ENCODE results near the gene ZMIZ1.

The ZMIZ1 gene

GRCh38 chr10:79106256-79107050, 37.7 kb downstream of the ZMIZ1 start:
- DNase-seq (ENCODE audit: extremely low read depth, insufficient read length) = no peak
- H3K27me3 ChIP-seq (replicated peaks; ENCODE audit: control insufficient read depth, insufficient read depth, low read length) = no peaks in the 10 kb centered on the region
- H3K36me3 ChIP-seq (ENCODE audit: control insufficient read depth, insufficient read depth, low read length) = no peaks in the 10 kb centered on the region
- H3K4me3 ChIP-seq (replicated peaks; ENCODE audit: low read depth, low read length) = no peak overlapping the region
- TF ChIP-seq CTCF (IDR thresholded peaks at IDR 0.05; ENCODE audit: insufficient read depth, low read length, poor library complexity, severe bottlenecking) = no peak

- no peaks in the 10 kb centered on the region for H3K36me3 ChIP-seq (ENCODE audit: control insufficient read depth, insufficient read depth, low read length)
- no peaks in the 10 kb centered on the region for H3K27me3 ChIP-seq (replicated peaks; ENCODE audit: control insufficient read depth, insufficient read depth, low read length)
- no peak overlapping the region for H3K4me3 ChIP-seq (replicated peaks; ENCODE audit: low read depth, low read length)
- no peak for DNase-seq (ENCODE audit: extremely low read depth, insufficient read length)
- TF ChIP-seq CTCF (IDR thresholded peaks at IDR 0.05; ENCODE audit: insufficient read depth, low read length, poor library complexity, severe bottlenecking) = no peak
Observed at GRCh38 chr10:79107736-79108264, 39.0 kb downstream of the ZMIZ1 start.

- H3K27me3 ChIP-seq (replicated peaks; ENCODE audit: control insufficient read depth, insufficient read depth, low read length) = no peaks in the 10 kb centered on the region
- DNase-seq (ENCODE audit: extremely low read depth, insufficient read length) = no peak
- no peak overlapping the region for H3K4me3 ChIP-seq (replicated peaks; ENCODE audit: low read depth, low read length)
- TF ChIP-seq CTCF (IDR thresholded peaks at IDR 0.05; ENCODE audit: insufficient read depth, low read length, poor library complexity, severe bottlenecking) = no peak
- no peaks in the 10 kb centered on the region for H3K36me3 ChIP-seq (ENCODE audit: control insufficient read depth, insufficient read depth, low read length)
Observed at GRCh38 chr10:79108728-79109127, 40.0 kb downstream of the ZMIZ1 start.

GRCh38 chr10:79111427-79111826, 42.7 kb downstream of the ZMIZ1 start:
- no peak for TF ChIP-seq CTCF (IDR thresholded peaks at IDR 0.05; ENCODE audit: insufficient read depth, low read length, poor library complexity, severe bottlenecking)
- no peak overlapping the region for H3K4me3 ChIP-seq (replicated peaks; ENCODE audit: low read depth, low read length)
- no peak for DNase-seq (ENCODE audit: extremely low read depth, insufficient read length)
- no peaks in the 10 kb centered on the region for H3K27me3 ChIP-seq (replicated peaks; ENCODE audit: control insufficient read depth, insufficient read depth, low read length)
- H3K36me3 ChIP-seq (ENCODE audit: control insufficient read depth, insufficient read depth, low read length) = no peaks in the 10 kb centered on the region

GRCh38 chr10:79111846-79112614, 43.3 kb downstream of the ZMIZ1 start:
- no peak for TF ChIP-seq CTCF (IDR thresholded peaks at IDR 0.05; ENCODE audit: insufficient read depth, low read length, poor library complexity, severe bottlenecking)
- no peaks in the 10 kb centered on the region for H3K36me3 ChIP-seq (ENCODE audit: control insufficient read depth, insufficient read depth, low read length)

More at GRCh38 chr10:79111846-79112614, 43.3 kb downstream of the ZMIZ1 start:
- Histone ChIP-seq H3K27me3 (replicated peaks; ENCODE audit: control insufficient read depth, insufficient read depth, low read length) (no peaks in the 10 kb centered on the region), H3K4me3 (replicated peaks; ENCODE audit: low read depth, low read length) (no peak overlapping the region)
- no peak for DNase-seq (ENCODE audit: extremely low read depth, insufficient read length)
